ENCODE measurements around the gene PLCXD1.

Gene PLCXD1

GRCh38 chrX:334331-334891, 53.2 kb downstream of the PLCXD1 start:
- no peak for TF ChIP-seq CTCF (IDR thresholded peaks at IDR 0.05; ENCODE audit: low read depth, low read length)
- no peak overlapping the region for H3K4me3 ChIP-seq (ENCODE audit: low read depth, low read length)

GRCh38 chrX:334971-335757, 54.0 kb downstream of the PLCXD1 start:
- TF ChIP-seq CTCF (IDR thresholded peaks at IDR 0.05; ENCODE audit: low read depth, low read length) = no peak
- H3K4me3 ChIP-seq (ENCODE audit: low read depth, low read length) = no peak overlapping the region

- no peak overlapping the region for H3K4me3 ChIP-seq (ENCODE audit: low read depth, low read length)
- no peak for TF ChIP-seq CTCF (IDR thresholded peaks at IDR 0.05; ENCODE audit: low read depth, low read length)
These were observed 54.6 kb downstream of the PLCXD1 start for GRCh38 chrX:335758-336155.

- no peak for TF ChIP-seq CTCF (IDR thresholded peaks at IDR 0.05; ENCODE audit: low read depth, low read length)
- H3K4me3 ChIP-seq (ENCODE audit: low read depth, low read length) = no peak overlapping the region
These were observed 55.0 kb downstream of the PLCXD1 start for GRCh38 chrX:336227-336626.

- H3K4me3 ChIP-seq (ENCODE audit: low read depth, low read length) = no peak overlapping the region
- no peak for TF ChIP-seq CTCF (IDR thresholded peaks at IDR 0.05; ENCODE audit: low read depth, low read length)
These were observed 56.2 kb downstream of the PLCXD1 start for GRCh38 chrX:337331-337831.

- TF ChIP-seq CTCF (IDR thresholded peaks at IDR 0.05; ENCODE audit: low read depth, low read length) = no peak
- no peak overlapping the region for H3K4me3 ChIP-seq (ENCODE audit: low read depth, low read length)
These were observed 57.2 kb downstream of the PLCXD1 start for GRCh38 chrX:338281-338835.

- no peak for TF ChIP-seq CTCF (IDR thresholded peaks at IDR 0.05; ENCODE audit: low read depth, low read length)
- H3K4me3 ChIP-seq (ENCODE audit: low read depth, low read length) = no peak overlapping the region
These were observed 57.7 kb downstream of the PLCXD1 start for GRCh38 chrX:338836-339400.

Data from WI38 (cell line).